CD4-positive, alpha-beta T cell treated with Interleukin-17A for 4 hours (primary cell): ENCODE data around the gene RGS9.
"Not testable (repeated sequence)": the region's sequence is repeated elsewhere in the genome, so short reads cannot be mapped to it uniquely, and the experiment has no call there.

Source experiments
- DNase-seq: peaks from one replicate; pipeline ENCODE4 v3.0.0-alpha.2; 2020; ENCODE audit warnings: mixed read lengths

The RGS9 gene

GRCh38 chr17:65158041-65158440, 20.9 kb downstream of the RGS9 start:
- DNase-seq, result no peak

- no peak for DNase-seq
These were observed 21.5 kb downstream of the RGS9 start for GRCh38 chr17:65158622-65159021.

- no peak for DNase-seq
These were observed 23.3 kb downstream of the RGS9 start for GRCh38 chr17:65160516-65160915.

- peak; percentile 62 for DNase-seq
These were observed 26.9 kb downstream of the RGS9 start for GRCh38 chr17:65163990-65164495.

- no peak for DNase-seq
These were observed 29.6 kb downstream of the RGS9 start for GRCh38 chr17:65166787-65167186.

GRCh38 chr17:65167566-65167965, 30.4 kb downstream of the RGS9 start:
- no peak for DNase-seq

- no peak for DNase-seq
These were observed 32.5 kb downstream of the RGS9 start for GRCh38 chr17:65169691-65170090.

- no peak for DNase-seq
These were observed 33.7 kb downstream of the RGS9 start for GRCh38 chr17:65170839-65171238.

- peak; percentile 6 for DNase-seq
These were observed 34.6 kb downstream of the RGS9 start for GRCh38 chr17:65171752-65172151.

GRCh38 chr17:65172496-65173136, 35.4 kb downstream of the RGS9 start:
- DNase-seq, result no peak

GRCh38 chr17:65173284-65173793, 36.2 kb downstream of the RGS9 start:
- peak; percentile 83 for DNase-seq

- no peak for DNase-seq
These were observed 37.0 kb downstream of the RGS9 start for GRCh38 chr17:65173976-65174683.

GRCh38 chr17:65174974-65175373, 37.8 kb downstream of the RGS9 start:
- no peak for DNase-seq

GRCh38 chr17:65175952-65176351, 38.8 kb downstream of the RGS9 start:
- no peak for DNase-seq

GRCh38 chr17:65176646-65177409, 39.7 kb downstream of the RGS9 start:
- DNase-seq, result no peak

- no peak for DNase-seq
These were observed 40.7 kb downstream of the RGS9 start for GRCh38 chr17:65177901-65178300.

GRCh38 chr17:65180276-65180675, 43.1 kb downstream of the RGS9 start:
- DNase-seq, result not testable (repeated sequence)

- DNase-seq, result not testable (repeated sequence)
These were observed 43.6 kb downstream of the RGS9 start for GRCh38 chr17:65180752-65181236.

GRCh38 chr17:65181237-65182061, 44.3 kb downstream of the RGS9 start:
- no peak for DNase-seq

- no peak for DNase-seq
These were observed 45.1 kb downstream of the RGS9 start for GRCh38 chr17:65182233-65182632.

- no peak for DNase-seq
These were observed 46.6 kb downstream of the RGS9 start for GRCh38 chr17:65183736-65184135.

- no peak for DNase-seq
These were observed 47.2 kb downstream of the RGS9 start for GRCh38 chr17:65184235-65184959.
